ENCODE data around the gene POC1B. TPM values are rescaled to one million over a fixed set of nuclear protein-coding genes. Genes with fewer than 3 reads are reported as not detected.

Gene POC1B
- total and polyA plus RNA-seq, 5 donors from 2014 or later, result 22.1 to 38.0 (median 33.0) TPM

DNA sequence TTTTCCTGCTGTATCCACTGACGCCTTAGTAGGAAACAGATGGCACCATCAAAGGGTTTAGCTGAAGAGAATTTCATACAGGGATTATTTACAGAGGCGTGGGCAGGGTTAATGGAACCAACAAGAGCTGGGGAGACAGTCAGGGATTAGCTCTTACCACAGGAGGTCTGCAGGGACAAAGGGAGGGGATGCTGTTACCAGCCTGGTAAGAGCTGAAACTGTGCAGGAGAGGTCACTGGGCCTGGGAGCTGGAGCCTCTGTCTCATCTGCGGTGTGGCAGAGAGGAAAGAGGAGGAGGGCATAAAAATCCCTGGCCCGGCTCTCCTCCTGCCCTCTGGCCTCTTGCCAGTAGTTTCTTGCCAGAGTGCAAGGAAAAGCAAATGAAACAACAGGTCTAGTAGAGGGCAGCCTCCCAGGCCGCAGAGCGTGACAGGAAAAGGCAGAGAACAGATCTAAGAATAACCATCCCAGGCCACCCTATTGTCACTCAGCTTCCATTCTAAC lies 18.9 kb upstream of the POC1B start:
- DNase-seq, result no peak
- no peaks in the 10 kb centered on the region for H3K27me3 ChIP-seq (ENCODE audit: control insufficient read depth, insufficient read depth, low read length)
- peaks cover 6% of the 10 kb centered on the region for H3K4me1 ChIP-seq (ENCODE audit: control insufficient read depth, insufficient read depth, low read length, poor library complexity, severe bottlenecking)
- Mint-ChIP-seq H3K27me3 (no peaks in the 10 kb centered on the region), H3K9me3 (no peaks in the 10 kb centered on the region), H3K4me3 (no peak overlapping the region), H3K27ac (no peak overlapping the region), H3K36me3 (no peaks in the 10 kb centered on the region), H3K4me1 (peaks cover 0 to 14% (median 6%) of the 10 kb centered on the region in 4 donors)
- no peak overlapping the region for H3K4me3 ChIP-seq (ENCODE audit: low read depth, low read length)
- no peaks in the 10 kb centered on the region for H3K36me3 ChIP-seq (ENCODE audit: control insufficient read depth, insufficient read depth, low read length)
- H3K27ac ChIP-seq (ENCODE audit: insufficient read depth, low read length, poor library complexity, severe bottlenecking), result no peak overlapping the region
- no peak for ATAC-seq (ENCODE audit: low read depth in 2 of 2)
- no peaks in the 10 kb centered on the region for H3K9me3 ChIP-seq (ENCODE audit: control insufficient read depth in 2 of 2, low read length in 2 of 2)

DNA sequence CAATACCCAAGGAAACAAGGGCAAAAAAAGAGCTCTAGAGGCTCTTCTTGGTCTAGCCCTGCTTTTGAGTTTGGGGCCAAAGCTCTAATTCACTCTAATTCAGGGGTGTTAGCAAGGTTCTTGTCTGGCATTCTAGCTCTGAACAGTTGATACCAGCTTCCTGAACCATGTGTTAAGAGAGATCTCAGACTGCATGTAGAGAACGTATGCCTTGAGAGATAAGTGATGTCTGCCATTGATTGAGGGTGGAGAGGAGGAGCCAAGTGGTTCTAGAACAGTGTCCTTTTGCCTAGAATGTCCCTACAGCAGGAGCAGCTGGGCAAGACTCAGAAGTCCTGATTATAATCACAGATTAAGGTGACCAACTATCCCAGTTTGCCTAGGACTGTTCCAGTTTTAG lies 18.2 kb upstream of the POC1B start:
- peaks cover 6% of the 10 kb centered on the region for H3K4me1 ChIP-seq (ENCODE audit: control insufficient read depth, insufficient read depth, low read length, poor library complexity, severe bottlenecking)
- Mint-ChIP-seq H3K27ac (no peak overlapping the region), H3K4me1 (peaks cover 0 to 14% (median 6%) of the 10 kb centered on the region in 4 donors), H3K4me3 (no peak overlapping the region), H3K27me3 (no peaks in the 10 kb centered on the region), H3K36me3 (no peaks in the 10 kb centered on the region), H3K9me3 (no peaks in the 10 kb centered on the region)
- no peak overlapping the region for H3K4me3 ChIP-seq (ENCODE audit: low read depth, low read length)
- ATAC-seq (ENCODE audit: low read depth in 2 of 2), result no peak
- H3K27me3 ChIP-seq (ENCODE audit: control insufficient read depth, insufficient read depth, low read length), result no peaks in the 10 kb centered on the region
- no peaks in the 10 kb centered on the region for H3K36me3 ChIP-seq (ENCODE audit: control insufficient read depth, insufficient read depth, low read length)
- H3K9me3 ChIP-seq (ENCODE audit: control insufficient read depth in 2 of 2, low read length in 2 of 2), result no peaks in the 10 kb centered on the region
- H3K27ac ChIP-seq (ENCODE audit: insufficient read depth, low read length, poor library complexity, severe bottlenecking), result no peak overlapping the region
- no peak for DNase-seq

DNA sequence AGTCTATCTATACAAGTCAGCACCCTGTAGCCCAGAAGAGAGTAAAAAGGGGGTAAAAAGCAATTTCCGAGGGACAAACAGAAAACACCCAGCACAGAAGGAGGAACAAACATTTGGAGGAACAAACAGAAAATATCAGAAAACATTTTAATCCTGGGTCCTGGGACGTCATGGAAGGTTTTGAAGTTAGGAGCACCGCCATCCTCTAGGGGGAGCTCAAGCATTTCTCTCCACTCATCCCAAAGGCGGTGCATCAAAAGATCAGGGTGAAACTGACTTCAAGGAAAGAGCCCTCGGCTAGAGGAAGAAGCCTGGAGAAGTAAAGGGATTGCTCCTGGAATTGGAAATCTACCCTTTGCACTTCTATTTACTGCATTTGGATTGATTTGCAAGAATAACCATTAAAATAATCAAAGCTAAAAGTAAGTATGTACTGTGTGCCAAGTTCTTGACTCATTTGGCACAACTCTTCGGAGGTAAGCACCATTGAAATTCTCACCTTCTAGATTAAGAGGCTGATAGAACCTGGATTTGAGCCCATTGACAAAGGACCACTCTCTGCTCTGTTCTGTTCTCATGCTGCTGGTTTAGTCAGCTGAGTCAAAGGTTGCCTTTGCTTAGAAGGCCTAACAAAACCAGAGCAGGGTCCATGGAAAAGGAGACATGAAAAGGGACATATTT lies 17.2 kb upstream of the POC1B start:
- peak overlapping the region in 1 of 3 donors; percentile 83 for H3K27ac Mint-ChIP-seq
- no peak overlapping the region for H3K4me3 Mint-ChIP-seq
- no peak overlapping the region for H3K27ac ChIP-seq (ENCODE audit: insufficient read depth, low read length, poor library complexity, severe bottlenecking)
- no peaks in the 10 kb centered on the region for H3K27me3 Mint-ChIP-seq
- peak; percentile 73 to 81 for ATAC-seq (ENCODE audit: low read depth in 2 of 2)
- no peaks in the 10 kb centered on the region for H3K27me3 ChIP-seq (ENCODE audit: control insufficient read depth, insufficient read depth, low read length)
- no peaks in the 10 kb centered on the region for H3K36me3 Mint-ChIP-seq
- no peaks in the 10 kb centered on the region for H3K9me3 Mint-ChIP-seq
- peak; percentile 40 to 80 (median 73) for DNase-seq
- no peak overlapping the region for H3K4me3 ChIP-seq (ENCODE audit: low read depth, low read length)
- no peaks in the 10 kb centered on the region for H3K36me3 ChIP-seq (ENCODE audit: control insufficient read depth, insufficient read depth, low read length)
- peaks cover 6% of the 10 kb centered on the region for H3K4me1 ChIP-seq (ENCODE audit: control insufficient read depth, insufficient read depth, low read length, poor library complexity, severe bottlenecking)
- no peaks in the 10 kb centered on the region for H3K9me3 ChIP-seq (ENCODE audit: control insufficient read depth in 2 of 2, low read length in 2 of 2)
- H3K4me1 Mint-ChIP-seq, result peaks cover 0 to 14% (median 6%) of the 10 kb centered on the region in 4 donors

DNA sequence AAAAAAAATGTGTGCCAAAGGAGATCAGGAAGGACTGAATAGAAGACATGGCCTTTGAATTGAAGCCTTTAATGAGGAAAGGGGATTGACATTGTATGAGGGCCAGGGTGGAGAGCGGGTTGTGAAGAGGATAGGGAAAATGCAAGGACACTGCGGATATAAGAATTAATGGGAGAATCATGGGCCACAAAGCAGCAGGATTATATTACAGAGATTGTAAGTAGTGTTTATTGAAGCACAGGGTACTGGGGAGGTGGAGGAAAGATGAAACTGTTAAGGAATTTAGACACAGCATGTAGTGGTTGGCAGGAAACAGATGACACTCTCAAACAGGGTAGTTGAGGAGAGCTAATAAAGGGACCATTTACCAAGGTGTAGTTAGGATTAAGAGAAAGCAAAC lies 16.4 kb upstream of the POC1B start:
- Histone ChIP-seq H3K4me1 (ENCODE audit: control insufficient read depth, insufficient read depth, low read length, poor library complexity, severe bottlenecking) (peaks cover 6% of the 10 kb centered on the region), H3K27me3 (ENCODE audit: control insufficient read depth, insufficient read depth, low read length) (no peaks in the 10 kb centered on the region), H3K36me3 (ENCODE audit: control insufficient read depth, insufficient read depth, low read length) (no peaks in the 10 kb centered on the region), H3K27ac (ENCODE audit: insufficient read depth, low read length, poor library complexity, severe bottlenecking) (no peak overlapping the region), H3K4me3 (ENCODE audit: low read depth, low read length) (no peak overlapping the region), H3K9me3 (ENCODE audit: control insufficient read depth in 2 of 2, low read length in 2 of 2) (no peaks in the 10 kb centered on the region)
- Mint-ChIP-seq H3K27ac (peak overlapping the region in 1 of 3 donors; percentile 16), H3K4me3 (no peak overlapping the region), H3K27me3 (no peaks in the 10 kb centered on the region), H3K9me3 (no peaks in the 10 kb centered on the region), H3K36me3 (no peaks in the 10 kb centered on the region), H3K4me1 (peaks cover 0 to 14% (median 6%) of the 10 kb centered on the region in 4 donors)
- no peak for ATAC-seq (ENCODE audit: low read depth in 2 of 2)
- DNase-seq, result no peak

DNA sequence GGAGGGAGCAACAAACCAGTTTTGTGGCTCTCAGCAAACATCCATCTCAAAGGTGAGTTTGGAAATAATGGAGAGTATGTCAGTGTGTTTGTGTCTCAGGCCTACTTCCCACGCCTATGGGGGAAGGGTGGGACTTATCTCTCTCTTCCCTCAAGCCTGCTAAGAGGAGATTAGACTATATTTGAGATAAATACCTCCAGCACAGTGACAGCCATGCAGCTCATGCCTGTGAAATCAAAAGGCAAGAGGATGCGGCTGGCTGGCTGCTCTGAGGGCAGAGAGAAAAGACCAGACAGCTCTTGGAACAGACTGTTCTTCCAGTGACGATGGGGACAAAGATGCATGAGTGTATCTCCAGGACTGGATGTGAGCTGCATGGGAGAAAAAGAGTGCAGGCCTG lies 14.7 kb upstream of the POC1B start:
- H3K9me3 Mint-ChIP-seq, result no peaks in the 10 kb centered on the region
- peak overlapping the region in 2 of 3 donors; percentile 33 to 78 for H3K27ac Mint-ChIP-seq
- Histone ChIP-seq H3K27ac (ENCODE audit: insufficient read depth, low read length, poor library complexity, severe bottlenecking) (no peak overlapping the region), H3K4me1 (ENCODE audit: control insufficient read depth, insufficient read depth, low read length, poor library complexity, severe bottlenecking) (peaks cover 6% of the 10 kb centered on the region), H3K27me3 (ENCODE audit: control insufficient read depth, insufficient read depth, low read length) (no peaks in the 10 kb centered on the region), H3K9me3 (ENCODE audit: control insufficient read depth in 2 of 2, low read length in 2 of 2) (no peaks in the 10 kb centered on the region), H3K36me3 (ENCODE audit: control insufficient read depth, insufficient read depth, low read length) (no peaks in the 10 kb centered on the region), H3K4me3 (ENCODE audit: low read depth, low read length) (no peak overlapping the region)
- no peaks in the 10 kb centered on the region for H3K27me3 Mint-ChIP-seq
- H3K4me1 Mint-ChIP-seq, result peaks cover 0 to 14% (median 6%) of the 10 kb centered on the region in 4 donors
- no peak for ATAC-seq (ENCODE audit: low read depth in 2 of 2)
- H3K36me3 Mint-ChIP-seq, result no peaks in the 10 kb centered on the region
- no peak overlapping the region for H3K4me3 Mint-ChIP-seq
- DNase-seq, result no peak

DNA sequence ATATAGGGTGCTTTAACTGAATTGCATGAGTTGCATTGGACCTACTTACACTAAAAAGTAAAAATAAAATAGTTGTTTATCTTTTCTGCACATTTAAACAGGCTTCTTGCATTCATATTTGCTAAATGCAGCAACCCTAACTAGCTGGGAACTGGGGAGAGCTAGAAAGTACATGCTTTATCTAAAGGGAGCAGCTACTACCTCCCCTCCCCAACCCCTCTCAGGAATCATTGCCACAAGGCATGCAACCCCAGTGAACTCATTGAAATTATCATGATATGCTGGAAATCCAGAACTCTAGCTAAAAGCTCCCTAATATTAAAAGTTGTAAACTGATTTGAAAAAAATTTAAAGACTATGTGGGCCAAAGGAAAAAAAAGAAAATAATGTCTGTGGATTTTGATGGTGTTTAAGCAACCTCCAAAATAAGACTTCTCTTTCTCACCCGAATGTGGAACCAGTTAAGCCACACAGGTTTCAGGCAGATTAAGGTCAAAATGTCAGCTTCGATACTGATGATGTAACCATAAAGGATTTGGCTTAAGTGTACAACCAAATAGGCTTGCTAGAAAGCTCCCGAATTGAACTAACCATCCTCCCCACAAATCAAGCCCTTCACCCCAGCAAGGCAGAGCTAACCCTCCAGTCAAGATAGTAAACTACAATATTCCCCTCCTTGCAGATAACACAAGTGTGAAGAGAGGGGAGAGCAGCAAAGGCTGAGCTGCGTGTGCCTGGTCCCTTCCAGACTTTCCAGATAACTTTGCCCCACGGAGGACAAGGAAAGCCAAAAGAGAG lies 13.8 kb upstream of the POC1B start:
- Mint-ChIP-seq H3K27ac (peak overlapping the region in 1 of 3 donors; percentile 33), H3K4me3 (no peak overlapping the region)
- no peak overlapping the region for H3K4me3 ChIP-seq (ENCODE audit: low read depth, low read length)

DNA sequence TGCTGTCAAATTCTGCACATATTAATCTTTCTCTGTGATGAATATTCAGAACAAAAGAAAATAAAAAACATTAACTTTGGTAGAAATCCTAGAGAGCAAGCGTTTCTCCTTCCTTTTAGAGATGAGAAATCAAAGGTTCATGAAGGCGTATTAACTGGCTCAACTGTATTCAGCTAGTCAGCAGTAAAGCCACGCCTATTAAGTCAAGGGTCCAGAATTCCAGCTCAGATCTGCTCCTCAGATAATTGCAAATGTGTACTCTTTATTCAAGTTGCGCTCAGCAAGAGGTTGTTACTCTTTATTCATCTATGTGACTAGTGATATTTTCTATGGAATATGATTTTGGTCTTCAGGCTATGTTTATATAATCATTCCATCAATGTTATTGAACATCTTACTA lies 13.1 kb upstream of the POC1B start:
- Mint-ChIP-seq H3K4me3 (no peak overlapping the region), H3K9me3 (no peaks in the 10 kb centered on the region), H3K27me3 (no peaks in the 10 kb centered on the region), H3K36me3 (no peaks in the 10 kb centered on the region), H3K27ac (no peak overlapping the region), H3K4me1 (peaks cover 0 to 14% (median 5%) of the 10 kb centered on the region in 4 donors)
- Histone ChIP-seq H3K4me3 (ENCODE audit: low read depth, low read length) (no peak overlapping the region), H3K36me3 (ENCODE audit: control insufficient read depth, insufficient read depth, low read length) (no peaks in the 10 kb centered on the region), H3K4me1 (ENCODE audit: control insufficient read depth, insufficient read depth, low read length, poor library complexity, severe bottlenecking) (peaks cover 6% of the 10 kb centered on the region), H3K9me3 (ENCODE audit: control insufficient read depth in 2 of 2, low read length in 2 of 2) (no peaks in the 10 kb centered on the region), H3K27ac (ENCODE audit: insufficient read depth, low read length, poor library complexity, severe bottlenecking) (no peak overlapping the region), H3K27me3 (ENCODE audit: control insufficient read depth, insufficient read depth, low read length) (no peaks in the 10 kb centered on the region)
- ATAC-seq (ENCODE audit: low read depth in 2 of 2) (no peak), DNase-seq (no peak)

More for the DNA sequence above, 13.8 kb upstream of the POC1B start:
- H3K36me3 Mint-ChIP-seq, result no peaks in the 10 kb centered on the region
- no peaks in the 10 kb centered on the region for H3K27me3 Mint-ChIP-seq
- Histone ChIP-seq H3K9me3 (ENCODE audit: control insufficient read depth in 2 of 2, low read length in 2 of 2) (no peaks in the 10 kb centered on the region), H3K4me1 (ENCODE audit: control insufficient read depth, insufficient read depth, low read length, poor library complexity, severe bottlenecking) (peaks cover 6% of the 10 kb centered on the region), H3K36me3 (ENCODE audit: control insufficient read depth, insufficient read depth, low read length) (no peaks in the 10 kb centered on the region), H3K27ac (ENCODE audit: insufficient read depth, low read length, poor library complexity, severe bottlenecking) (no peak overlapping the region), H3K27me3 (ENCODE audit: control insufficient read depth, insufficient read depth, low read length) (no peaks in the 10 kb centered on the region)
- ATAC-seq (ENCODE audit: low read depth in 2 of 2) (no peak), DNase-seq (no peak)
- peaks cover 0 to 14% (median 5%) of the 10 kb centered on the region in 4 donors for H3K4me1 Mint-ChIP-seq
- H3K9me3 Mint-ChIP-seq, result no peaks in the 10 kb centered on the region

All from CD4-positive, CD25-positive, alpha-beta regulatory T cell (primary cell).